GM11168 (cell line): ENCODE data around the gene IER2.

Experiments
- in situ Hi-C: fragments of 300-500 bp; cut with MboI; formaldehyde crosslinking; loops from one replicate; pipeline ENCODE4 v1.12.0; 2022; ENCODE audit warnings: low sequenced_read_pairs; ENCODE audit not compliant: unreplicated experiment

The IER2 gene

DNA sequence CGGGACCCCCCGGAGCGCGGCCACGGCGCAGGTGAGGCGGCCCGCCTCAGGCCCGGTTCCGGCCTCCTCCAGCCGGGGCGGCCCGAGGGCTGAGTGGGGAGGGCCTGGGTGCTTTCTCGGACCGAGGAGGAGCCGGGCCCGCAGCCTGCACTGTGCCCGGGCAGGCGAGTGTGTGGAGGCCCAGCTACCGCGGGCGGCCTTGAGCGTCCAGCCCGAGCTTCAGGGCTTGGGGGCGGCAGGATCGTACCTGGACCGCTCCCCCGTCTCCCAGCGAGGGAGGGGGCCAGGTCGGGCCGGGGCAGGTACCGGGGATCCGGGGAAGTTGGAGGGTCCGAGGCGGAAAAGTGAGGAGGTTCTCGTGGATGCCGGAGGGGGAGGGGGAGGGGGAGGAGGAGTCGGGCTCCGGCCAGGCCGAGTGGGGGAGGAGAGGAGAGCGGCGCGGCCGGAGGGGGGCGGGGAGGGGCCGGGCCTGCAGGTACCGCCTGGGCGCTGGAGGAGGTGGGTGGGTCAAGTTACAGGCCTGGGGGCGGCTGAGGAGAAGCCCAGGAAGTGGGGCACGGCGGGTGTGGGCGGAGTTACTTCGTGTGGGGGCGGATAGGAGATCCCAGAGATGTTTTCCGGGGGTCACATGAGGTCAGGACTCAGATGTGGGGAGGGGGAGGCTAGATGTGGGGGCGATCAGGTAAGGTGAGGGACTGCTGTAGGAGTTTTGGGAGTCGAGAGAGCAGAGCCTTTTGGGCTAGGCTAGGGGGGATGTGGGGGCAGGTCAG, 31.6 kb upstream of the IER2 start:
- in situ Hi-C loops: no loop called here

DNA sequence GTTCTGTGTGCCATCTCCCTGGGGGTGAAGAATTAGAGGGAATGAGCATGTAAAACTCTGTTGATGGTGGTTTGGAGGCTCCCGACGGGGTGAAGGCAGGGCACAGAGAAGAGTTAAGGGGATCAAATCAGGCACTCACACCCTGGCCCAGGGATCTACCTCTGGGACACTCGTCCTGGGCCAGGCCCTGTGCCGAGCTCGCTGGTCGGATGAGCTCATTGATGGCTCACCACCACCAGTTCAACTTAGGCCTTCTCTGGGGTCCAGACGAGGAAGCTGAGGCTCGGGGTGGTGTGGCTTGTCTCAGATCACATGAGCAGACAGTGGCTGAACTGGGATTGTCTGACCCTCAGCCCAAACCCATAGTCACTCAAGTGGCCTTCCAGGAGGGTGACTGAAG, 30.6 kb upstream of the IER2 start:
- in situ Hi-C loops: no loop called here

DNA sequence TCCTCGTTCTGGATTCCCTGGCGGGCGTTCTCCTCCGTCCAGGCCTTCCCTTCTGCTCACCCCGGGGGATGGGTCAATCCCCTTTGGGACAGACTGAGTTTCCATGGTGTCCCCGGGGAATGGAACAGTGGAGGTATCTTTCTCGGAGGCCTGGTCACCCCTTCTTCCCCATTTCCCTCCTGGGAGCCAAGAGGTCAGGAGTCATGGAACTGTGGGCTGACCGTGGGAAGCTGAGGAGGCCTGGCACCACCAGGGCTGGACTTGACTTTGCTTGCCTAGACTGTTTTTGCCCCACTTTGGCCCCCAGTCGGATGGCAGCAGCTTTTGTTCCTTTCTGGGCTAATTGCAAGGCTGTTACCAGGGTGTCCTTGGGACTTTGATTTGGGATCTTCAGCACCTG, 30.2 kb upstream of the IER2 start:
- in situ Hi-C loops: no loop called here

DNA sequence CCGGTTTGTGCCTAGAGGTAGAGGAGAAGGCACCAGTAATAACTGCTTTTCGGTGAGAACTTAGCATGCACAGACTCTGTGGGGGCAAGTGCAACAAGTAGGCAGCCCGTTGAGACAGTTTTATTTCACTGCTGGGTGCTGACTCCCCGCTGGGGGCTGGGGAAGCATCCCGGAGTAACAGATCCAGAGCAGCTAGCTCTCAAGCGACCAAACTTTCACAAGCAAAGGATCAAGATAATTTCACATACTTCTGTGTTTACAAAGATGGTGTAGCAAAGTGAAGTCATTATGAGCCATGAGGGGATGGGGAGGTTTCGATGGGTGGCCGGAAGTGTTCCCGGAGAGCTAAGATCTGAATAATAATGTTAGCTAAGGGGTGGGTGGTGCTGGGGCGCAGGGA, 29.4 kb upstream of the IER2 start:
- in situ Hi-C loops: no loop called here

DNA sequence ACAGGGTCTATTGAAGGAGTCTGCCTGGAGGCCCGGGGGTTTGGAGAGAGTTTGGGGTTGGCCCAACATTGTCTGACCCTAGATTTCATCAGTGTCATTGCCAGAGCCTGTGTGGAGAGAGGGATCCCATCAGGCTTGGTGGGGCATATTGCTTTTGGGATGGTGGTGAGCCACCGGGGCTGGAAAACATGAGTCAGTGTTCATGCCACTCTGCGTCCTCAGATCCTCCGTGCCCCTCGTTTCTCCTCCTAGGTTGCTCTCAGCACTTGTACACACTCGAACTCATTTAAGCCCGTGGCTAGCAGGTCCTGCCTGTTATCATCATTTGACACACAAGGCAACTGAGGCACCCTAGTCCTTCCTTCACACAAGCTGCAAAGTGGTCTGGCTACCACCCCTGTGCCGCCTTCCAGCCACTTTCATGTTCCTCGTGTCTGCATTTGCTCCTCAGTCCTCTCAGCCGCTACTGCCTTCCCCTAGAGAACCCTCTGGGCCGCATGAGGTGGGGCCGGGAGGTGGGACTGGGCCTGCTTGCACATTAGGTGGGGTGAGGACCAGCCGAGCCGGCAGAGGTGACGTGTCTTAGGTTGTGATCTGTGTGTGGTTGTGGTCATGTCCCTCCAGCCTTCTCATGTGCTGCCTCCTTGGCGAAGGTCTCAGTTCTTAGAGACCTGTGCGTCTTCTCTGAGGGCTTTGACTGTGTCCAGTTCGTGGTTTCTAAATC, 28.5 kb upstream of the IER2 start:
- in situ Hi-C loops: no loop called here

DNA sequence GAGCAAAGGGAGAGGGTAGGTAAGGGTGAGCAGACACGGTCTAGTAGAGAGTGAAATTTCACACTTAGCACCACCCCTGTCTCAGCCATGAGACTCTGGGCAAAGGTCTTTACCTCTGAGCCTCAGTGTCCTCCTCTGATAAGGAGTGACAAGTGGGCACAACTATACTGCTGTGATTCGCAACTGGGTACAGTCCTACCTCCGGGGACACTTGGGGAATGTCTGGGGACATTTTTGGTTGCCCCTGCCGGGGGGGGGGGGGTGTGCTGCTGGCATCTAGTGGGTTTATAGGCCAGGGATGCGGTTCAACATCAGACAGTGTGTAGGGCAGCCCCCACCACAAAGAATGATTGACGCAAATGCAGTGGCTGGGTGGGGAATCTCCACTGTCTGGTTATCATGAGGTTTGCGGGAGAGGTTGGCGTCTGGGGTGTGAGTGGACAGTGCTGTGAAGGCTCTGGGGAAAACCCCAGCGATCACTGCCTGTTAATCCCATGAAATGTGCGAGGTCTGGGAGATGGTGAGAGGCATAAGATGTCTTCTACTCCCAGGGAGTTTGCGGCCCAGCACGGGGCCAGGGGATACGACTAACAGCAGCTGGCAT, 27.8 kb upstream of the IER2 start:
- in situ Hi-C loops: no loop called here

DNA sequence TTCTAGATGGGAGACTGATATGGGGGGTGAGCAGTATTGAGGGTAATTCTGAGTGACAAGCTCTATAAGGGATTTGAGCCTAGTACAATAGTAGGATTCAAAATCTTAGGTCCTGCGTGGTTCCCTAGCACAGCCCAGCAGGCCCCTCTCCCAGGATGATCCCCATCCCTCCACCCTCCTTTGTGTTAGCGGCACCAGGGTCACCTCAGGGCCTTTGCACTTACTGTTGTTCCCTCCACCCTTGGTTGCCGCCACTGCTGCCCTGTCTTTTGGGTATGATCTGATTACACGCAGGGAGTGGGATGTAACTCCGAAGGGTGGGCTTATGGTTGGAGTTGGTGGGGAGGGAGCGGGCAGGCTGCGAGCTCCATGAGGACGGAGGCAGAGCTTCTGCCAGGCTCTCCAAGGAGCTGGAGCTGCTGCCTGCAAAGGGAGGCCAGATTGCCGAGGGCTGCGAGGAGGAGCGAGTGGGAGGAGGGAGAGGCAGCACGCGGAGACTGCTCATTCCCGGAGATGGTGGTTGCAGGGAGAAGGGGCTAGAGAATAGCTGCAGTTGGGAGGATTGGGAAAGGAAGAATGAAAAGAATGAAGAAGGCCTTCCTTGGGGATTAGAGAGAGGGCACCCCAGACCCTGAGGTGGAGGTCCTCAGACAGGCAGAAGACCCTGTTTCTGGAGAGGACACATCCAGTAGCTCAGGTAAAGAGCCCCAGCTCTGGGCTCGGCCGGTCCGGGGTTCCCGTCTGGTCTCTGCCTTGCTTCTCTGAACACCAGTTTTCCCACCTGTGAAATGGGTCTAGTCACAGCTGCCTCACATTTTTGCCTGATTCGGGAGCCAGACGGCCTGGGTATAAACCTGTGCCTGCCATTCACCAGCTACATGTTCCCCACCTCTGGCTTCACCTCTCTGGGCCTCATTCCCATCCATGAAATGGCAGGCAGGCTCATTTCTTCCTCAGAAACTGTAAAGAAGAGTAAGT, 26.9 kb upstream of the IER2 start:
- in situ Hi-C loops: no loop called here

DNA sequence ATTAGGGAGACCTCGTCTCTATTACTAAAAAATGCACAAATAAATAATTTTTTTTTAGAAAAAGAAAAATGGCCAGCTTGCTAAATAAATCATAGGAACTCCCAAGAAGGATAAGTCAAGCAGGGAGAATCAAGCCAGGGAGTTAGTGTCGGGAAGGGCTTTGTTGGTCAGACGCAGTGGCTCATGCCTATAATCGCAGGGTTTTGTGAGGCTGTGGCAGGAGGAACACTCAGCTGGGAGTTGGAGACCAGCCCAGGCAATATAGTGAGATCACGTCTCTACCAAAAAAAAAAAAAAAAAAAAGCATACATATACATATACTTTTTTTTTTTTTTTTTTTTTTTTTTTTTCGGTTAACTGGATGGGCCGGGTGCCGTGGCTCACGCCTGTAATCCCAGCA, 23.2 kb upstream of the IER2 start:
- in situ Hi-C loops: no loop called here

DNA sequence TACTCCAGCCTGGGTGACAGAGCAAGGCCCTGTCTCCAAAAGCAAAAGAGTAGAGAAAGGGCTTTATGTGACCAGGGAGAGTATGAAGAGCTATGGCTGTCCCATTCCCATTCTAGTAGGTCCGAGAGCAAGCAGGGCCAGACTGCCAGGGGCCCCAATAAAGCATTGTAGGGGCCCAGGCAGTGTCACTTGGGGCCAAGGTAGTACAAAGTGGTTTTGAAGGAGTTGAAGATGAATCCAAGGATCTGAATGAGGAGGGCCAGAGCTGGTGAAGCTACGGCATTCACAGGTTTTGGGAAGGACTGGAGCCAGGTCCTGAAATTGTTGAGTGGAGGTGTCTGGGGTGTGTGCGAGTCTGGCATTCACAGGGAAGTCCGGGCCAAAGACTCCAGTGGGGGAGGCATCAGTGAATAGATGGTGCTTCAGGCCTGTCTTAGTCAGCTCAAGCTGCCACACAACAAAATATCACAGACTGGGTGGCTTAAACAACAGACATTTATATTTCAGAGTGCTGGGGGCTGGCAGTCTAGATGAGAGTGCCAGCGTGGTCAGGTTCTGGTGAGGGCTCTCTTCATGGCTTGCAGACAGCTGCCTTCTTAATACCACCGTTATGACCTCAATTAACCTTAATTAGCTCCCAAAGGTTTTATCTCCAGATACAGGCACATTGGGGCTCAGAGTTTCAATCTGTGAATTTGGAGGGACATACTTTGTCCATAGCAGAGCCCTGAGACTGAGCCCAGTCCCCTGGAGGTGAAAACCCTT, 22.2 kb upstream of the IER2 start:
- in situ Hi-C loops: no loop called here

DNA sequence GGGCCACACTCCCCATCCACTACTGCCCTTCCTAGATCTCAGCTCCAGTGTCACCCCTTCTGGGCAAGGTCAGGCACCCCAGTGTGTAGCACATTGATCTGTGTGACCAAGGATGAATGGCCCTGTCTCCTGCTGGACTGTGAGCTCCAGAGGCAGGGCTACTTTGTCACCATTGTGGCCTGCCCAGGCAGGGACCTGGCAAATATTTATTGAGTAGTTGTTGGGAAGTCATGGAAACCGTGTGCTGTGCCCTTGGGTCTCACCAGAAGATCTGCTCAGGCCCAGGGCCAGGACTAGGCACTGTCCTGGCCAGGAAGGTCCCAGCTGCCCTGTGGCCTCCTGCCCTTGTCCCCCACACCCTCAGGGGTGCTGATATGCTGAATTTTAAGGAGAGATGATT, 21.6 kb upstream of the IER2 start:
- in situ Hi-C loops: no loop called here

DNA sequence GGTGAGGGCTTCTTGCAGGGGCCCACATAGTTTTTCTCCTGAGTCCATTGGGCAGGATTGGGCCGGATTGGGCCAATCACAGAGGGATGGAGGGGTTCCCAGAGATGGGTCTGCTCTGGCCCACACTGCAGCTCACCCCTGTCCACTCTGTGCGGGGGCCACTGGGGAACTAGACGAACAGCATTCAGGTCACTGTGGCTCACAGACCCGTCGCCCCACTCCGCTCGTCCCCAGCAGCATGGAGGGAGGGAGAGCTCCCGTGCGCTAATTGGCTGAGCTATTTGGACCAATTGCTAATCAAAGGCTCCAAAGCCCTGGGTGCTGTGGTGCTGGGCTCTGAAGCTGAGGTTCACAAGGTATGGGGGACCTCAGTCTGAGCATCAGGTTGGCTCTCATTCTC, 20.8 kb upstream of the IER2 start:
- in situ Hi-C loops: no loop called here

DNA sequence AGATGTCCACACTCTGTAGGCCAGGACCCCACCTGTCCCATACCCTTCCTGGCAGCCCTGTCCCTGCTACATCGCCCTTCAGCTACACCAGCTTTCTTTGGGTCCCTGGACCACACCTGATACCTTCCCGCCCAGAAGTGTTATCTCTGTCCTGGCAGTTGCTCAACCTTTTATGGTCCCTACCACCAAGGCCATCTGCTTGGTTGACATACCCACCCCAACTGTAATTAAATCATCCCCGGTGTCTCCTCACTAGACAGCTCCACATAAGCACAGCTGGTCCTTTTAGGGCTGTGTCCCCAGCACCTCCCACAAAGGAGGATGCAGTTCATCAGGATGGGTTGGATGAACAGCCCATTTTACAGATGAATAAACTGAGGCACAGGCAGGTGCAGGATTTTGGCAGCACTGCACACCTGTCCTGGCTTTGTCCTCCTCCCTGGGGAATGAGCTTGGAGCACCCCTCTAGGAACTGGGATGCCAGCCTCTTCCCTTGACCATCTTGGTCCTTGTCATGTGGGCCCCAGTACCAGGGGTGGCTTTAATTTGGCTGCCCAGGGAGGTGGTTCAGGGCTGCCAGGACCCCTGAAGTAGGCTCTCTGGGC, 19.2 kb upstream of the IER2 start:
- in situ Hi-C loops: no loop called here

DNA sequence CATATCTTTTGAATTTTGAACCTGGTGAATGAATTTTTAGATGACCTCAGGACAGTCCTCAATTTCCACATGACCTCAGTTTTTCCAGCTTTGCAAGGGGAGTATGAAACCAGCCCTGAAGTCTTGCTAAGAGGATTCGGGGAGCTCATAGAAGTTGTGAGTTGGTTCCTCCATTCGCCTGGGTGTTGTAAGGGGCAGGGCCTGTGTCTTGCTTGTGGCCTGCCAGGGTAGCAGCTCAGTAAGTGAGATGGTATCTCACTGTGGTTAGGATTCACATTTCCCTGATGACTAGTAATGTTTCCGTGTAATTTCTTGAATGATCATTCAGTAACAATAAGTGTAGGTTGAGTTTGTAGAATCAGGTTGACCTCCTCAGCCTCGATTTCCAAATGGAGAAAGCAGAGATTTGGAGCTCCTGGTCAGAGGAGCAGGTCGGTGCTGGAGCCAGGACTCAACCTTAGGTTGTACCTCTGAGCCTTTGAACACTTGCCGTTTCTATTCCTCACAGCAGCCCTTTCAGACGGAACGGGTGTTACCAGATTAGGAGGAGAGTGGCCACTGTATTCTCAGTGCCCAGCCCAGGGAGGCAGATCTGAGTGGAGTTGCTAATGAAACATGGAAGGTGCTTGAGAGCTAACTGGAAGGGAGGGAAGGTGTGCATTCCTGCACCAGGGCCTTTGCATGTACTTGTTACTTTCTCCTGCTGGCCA, 17.6 kb upstream of the IER2 start:
- in situ Hi-C loops: no loop called here

DNA sequence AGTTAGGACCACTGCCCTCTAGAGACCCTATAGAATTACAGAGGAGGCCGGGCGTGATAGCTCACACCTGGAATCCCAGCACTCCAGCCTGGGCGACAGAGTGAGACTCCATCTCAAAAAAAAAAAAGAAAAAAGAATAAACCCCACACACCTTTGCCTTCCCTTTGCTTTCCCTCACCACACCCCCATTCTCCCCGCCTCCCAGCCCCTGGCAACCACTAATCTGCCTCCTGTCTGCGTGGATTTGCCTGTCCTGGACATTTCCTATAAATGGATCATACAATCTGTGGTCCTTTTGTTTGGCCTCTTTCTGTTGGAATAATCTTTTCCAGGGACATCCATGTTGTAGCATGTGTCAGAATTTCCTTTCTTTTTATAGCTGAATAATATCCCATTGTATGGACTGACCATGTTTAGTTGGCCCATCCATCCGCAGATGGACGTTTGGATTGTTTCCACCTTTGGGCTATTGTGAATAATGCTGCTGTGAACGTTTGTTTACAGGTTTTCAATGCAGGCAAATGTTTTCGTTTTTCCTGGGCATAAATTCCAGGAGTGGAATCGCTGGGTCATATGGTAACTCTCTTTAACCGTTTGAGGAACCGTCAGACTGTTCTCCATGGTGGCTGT, 16.9 kb upstream of the IER2 start:
- in situ Hi-C loops: no loop called here

DNA sequence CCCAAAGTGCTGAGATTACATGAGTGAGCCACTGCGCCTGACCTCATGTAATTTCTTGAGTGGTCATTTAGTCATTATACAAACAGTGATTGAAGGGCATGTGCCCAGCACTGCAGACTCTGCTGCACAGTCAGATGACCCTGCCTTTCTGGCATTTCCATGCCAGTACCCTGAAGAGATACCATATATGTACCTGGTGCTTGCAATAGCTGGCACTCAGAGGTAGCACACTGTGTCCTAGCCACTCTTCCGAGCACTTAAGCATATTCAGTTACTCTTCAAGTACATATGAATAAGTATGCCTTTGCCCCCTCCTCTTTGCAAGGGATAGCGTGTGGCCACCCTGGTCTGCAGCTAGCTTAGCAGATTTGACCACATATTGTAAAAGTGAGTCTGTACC, 15.6 kb upstream of the IER2 start:
- in situ Hi-C loops: no loop called here

DNA sequence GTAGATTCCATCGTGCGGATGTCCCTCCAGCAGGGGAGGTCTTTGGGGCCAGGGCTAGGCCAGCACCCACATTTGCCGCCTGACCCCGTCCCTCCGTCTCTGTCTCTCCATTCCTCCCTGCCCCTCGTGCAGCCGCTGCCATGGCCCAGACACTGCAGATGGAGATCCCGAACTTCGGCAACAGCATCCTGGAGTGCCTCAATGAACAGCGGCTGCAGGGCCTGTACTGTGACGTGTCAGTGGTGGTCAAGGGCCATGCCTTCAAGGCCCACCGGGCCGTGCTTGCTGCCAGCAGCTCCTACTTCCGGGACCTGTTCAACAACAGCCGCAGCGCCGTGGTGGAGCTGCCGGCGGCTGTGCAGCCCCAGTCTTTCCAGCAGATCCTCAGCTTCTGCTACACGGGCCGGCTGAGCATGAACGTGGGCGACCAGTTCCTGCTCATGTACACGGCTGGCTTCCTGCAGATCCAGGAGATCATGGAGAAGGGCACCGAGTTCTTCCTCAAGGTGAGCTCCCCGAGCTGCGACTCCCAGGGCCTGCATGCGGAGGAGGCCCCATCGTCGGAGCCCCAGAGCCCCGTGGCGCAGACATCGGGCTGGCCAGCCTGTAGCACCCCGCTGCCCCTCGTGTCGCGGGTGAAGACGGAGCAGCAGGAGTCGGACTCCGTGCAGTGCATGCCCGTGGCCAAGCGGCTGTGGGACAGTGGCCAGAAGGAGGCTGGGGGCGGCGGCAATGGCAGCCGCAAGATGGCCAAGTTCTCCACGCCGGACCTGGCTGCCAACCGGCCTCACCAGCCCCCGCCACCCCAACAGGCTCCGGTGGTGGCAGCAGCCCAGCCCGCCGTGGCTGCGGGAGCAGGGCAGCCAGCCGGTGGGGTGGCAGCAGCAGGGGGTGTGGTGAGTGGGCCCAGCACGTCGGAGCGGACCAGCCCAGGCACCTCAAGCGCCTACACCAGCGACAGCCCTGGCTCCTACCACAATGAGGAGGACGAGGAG, 14.8 kb upstream of the IER2 start:
- in situ Hi-C loops: no loop called here

DNA sequence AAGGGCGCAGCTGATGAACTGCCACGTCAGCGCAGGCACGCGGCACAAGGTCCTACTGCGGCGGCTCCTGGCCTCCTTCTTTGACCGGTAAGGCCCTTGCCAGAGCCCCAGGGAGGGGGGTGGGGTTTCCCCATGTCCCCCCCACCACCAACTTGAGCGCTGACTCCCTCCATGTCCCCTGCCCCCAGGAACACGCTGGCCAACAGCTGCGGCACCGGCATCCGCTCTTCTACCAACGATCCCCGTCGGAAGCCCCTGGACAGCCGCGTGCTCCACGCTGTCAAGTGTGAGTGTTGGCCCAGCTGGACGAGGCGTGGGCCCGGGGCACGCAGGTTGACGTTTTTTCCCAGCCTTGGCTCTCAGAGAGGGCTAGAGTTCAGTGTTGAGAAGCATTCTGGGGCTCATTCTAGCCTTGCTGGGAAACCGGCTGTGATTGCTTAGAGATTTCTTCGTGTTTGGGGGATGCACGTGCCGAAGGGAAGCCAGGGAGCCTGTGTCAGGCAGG, 12.9 kb upstream of the IER2 start:
- in situ Hi-C loops: no loop called here
